GM21619 (cell line): ENCODE measurements around the gene NACAD.

Experiments used
- ATAC-seq: cut with Tn5 transposase; IDR thresholded peaks from one replicate; pipeline ENCODE4 v1.9.1; 2021; ENCODE audit not compliant: unreplicated experiment

Gene NACAD

GRCh38 chr7:45076946-45077345, 11.8 kb downstream of the NACAD start:
- no peak for ATAC-seq

- ATAC-seq: no peak
These were observed 12.6 kb downstream of the NACAD start for GRCh38 chr7:45075871-45076796.

- no peak for ATAC-seq
These were observed 13.5 kb downstream of the NACAD start for GRCh38 chr7:45075355-45075644.

GRCh38 chr7:45074528-45075354, 14.0 kb downstream of the NACAD start:
- no peak for ATAC-seq

GRCh38 chr7:45073786-45074527, 14.8 kb downstream of the NACAD start:
- ATAC-seq: no peak

GRCh38 chr7:45073031-45073785, 15.6 kb downstream of the NACAD start:
- ATAC-seq: no peak

GRCh38 chr7:45072131-45073030, 16.4 kb downstream of the NACAD start:
- ATAC-seq: no peak

- ATAC-seq: no peak
These were observed 17.2 kb downstream of the NACAD start for GRCh38 chr7:45071528-45071927.

- ATAC-seq: no peak
These were observed 18.5 kb downstream of the NACAD start for GRCh38 chr7:45070254-45070642.

- ATAC-seq: no peak
These were observed 19.1 kb downstream of the NACAD start for GRCh38 chr7:45069444-45070253.

GRCh38 chr7:45068236-45069023, 20.3 kb downstream of the NACAD start:
- ATAC-seq: no peak

GRCh38 chr7:45067582-45067981, 21.2 kb downstream of the NACAD start:
- ATAC-seq: no peak

GRCh38 chr7:45066409-45066808, 22.4 kb downstream of the NACAD start:
- ATAC-seq: no peak

- no peak for ATAC-seq
These were observed 23.5 kb downstream of the NACAD start for GRCh38 chr7:45065031-45065995.

GRCh38 chr7:45064047-45064725, 24.6 kb downstream of the NACAD start:
- ATAC-seq: no peak

GRCh38 chr7:45061806-45062425, 26.9 kb downstream of the NACAD start:
- no peak for ATAC-seq
